ENCODE data around the gene GSG1.
"Not testable (repeated sequence)": the region's sequence is repeated elsewhere in the genome, so short reads cannot be mapped to it uniquely, and the experiment has no call there.

Gene GSG1

DNA sequence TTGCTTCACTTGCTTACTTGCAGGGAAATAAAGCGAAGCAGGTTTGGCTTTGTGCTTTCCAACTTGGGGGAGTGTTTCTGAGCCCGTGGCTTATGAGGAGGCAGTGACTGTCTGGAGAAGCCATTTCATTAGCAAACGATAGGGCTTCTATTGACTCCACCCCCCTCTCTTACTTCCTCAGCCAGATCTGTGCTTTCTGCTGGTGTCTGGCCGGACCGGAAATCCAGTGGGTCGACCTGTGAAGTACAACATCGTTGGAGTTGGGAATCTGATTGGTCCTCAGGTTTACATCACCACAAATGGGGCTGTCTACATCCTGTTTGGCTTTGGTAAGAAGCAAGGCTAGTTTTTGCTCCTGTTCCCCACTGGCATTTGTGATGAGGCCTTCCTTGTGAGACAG is 37.0 kb downstream of the GSG1 start:
- Histone ChIP-seq H3K27ac (no peak overlapping the region), H3K36me3 (ENCODE audit: insufficient read depth) (no peaks in the 10 kb centered on the region), H3K79me2 (ENCODE audit: insufficient read depth, low read depth) (no peaks in the 10 kb centered on the region), H3K4me2 (no peak overlapping the region), H4K20me1 (ENCODE audit: insufficient read depth) (no peaks in the 10 kb centered on the region), H3K4me3 (IDR thresholded peaks at IDR 0.05; ENCODE audit: insufficient read depth, low read depth, low read length) (no peak overlapping the region), H3K9ac (no peak overlapping the region), H3K27me3 (ENCODE audit: insufficient read depth, low read depth) (no peaks in the 10 kb centered on the region), H3K4me1 (ENCODE audit: low read depth, poor library complexity, severe bottlenecking) (peaks cover 7% of the 10 kb centered on the region), H2AFZ (ENCODE audit: low read depth) (no peak overlapping the region)
- TF ChIP-seq, protein P1, sequence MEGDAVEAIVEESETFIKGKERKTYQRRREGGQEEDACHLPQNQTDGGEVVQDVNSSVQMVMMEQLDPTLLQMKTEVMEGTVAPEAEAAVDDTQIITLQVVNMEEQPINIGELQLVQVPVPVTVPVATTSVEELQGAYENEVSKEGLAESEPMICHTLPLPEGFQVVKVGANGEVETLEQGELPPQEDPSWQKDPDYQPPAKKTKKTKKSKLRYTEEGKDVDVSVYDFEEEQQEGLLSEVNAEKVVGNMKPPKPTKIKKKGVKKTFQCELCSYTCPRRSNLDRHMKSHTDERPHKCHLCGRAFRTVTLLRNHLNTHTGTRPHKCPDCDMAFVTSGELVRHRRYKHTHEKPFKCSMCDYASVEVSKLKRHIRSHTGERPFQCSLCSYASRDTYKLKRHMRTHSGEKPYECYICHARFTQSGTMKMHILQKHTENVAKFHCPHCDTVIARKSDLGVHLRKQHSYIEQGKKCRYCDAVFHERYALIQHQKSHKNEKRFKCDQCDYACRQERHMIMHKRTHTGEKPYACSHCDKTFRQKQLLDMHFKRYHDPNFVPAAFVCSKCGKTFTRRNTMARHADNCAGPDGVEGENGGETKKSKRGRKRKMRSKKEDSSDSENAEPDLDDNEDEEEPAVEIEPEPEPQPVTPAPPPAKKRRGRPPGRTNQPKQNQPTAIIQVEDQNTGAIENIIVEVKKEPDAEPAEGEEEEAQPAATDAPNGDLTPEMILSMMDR (conservative IDR thresholded peaks at IDR 0.05; ENCODE audit: low read depth, low read length), result no peak

DNA sequence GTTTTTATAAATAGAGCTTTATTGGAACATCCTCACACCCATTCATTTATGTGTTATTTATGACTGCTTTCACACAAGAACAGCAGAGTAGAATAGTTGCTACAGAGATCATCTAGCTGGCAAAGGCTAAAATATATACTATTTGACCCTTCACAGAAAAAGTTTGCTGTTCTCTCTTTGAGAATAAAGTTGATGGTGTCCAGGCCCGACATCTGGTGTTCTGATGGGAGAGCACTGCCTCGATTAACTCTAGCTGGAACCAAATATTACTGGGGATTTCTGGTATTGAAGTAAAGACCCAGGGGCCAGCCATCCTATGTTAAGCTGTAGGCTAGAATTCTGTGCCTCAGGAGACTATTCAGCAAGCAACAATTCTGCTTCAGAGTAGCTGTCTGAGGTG is 37.5 kb downstream of the GSG1 start:
- Histone ChIP-seq H3K27me3 (ENCODE audit: insufficient read depth, low read depth) (no peaks in the 10 kb centered on the region), H3K4me2 (no peak overlapping the region), H2AFZ (ENCODE audit: low read depth) (no peak overlapping the region), H3K36me3 (ENCODE audit: insufficient read depth) (no peaks in the 10 kb centered on the region), H3K27ac (no peak overlapping the region), H3K79me2 (ENCODE audit: insufficient read depth, low read depth) (no peaks in the 10 kb centered on the region), H3K9ac (no peak overlapping the region), H3K4me3 (IDR thresholded peaks at IDR 0.05; ENCODE audit: insufficient read depth, low read depth, low read length) (no peak overlapping the region), H4K20me1 (ENCODE audit: insufficient read depth) (no peaks in the 10 kb centered on the region), H3K4me1 (ENCODE audit: low read depth, poor library complexity, severe bottlenecking) (peaks cover 3% of the 10 kb centered on the region)
- TF ChIP-seq, protein P1 (conservative IDR thresholded peaks at IDR 0.05; ENCODE audit: low read depth, low read length), result no peak

DNA sequence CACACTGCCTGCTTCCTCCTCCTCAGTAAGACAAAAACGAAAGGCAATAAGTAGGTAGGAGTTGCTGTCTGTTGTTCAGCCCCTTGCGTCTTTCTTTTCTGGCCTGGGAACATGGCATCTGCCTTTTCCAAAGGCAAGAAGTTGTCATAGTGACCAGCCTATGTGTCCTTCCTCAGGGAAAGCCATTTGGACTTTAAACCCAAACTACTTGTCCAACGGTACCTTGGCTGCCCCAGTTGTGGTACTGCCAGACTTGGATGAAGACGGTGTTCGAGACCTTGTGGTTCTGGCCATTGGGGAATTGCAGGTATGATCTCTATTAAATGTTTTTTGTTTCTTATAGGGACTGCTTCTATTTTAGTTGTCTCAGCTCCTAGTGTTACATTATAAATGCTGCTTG is 40.8 kb downstream of the GSG1 start:
- H3K4me1 ChIP-seq (ENCODE audit: low read depth, poor library complexity, severe bottlenecking), result no peaks in the 10 kb centered on the region
- H2AFZ ChIP-seq (ENCODE audit: low read depth), result no peak overlapping the region
- H3K27ac ChIP-seq, result no peak overlapping the region
- H3K79me2 ChIP-seq (ENCODE audit: insufficient read depth, low read depth), result no peaks in the 10 kb centered on the region
- no peak overlapping the region for H3K9ac ChIP-seq
- H4K20me1 ChIP-seq (ENCODE audit: insufficient read depth), result no peaks in the 10 kb centered on the region
- no peak overlapping the region for H3K4me3 ChIP-seq (IDR thresholded peaks at IDR 0.05; ENCODE audit: insufficient read depth, low read depth, low read length)
- H3K4me2 ChIP-seq, result no peak overlapping the region
- no peaks in the 10 kb centered on the region for H3K27me3 ChIP-seq (ENCODE audit: insufficient read depth, low read depth)
- TF ChIP-seq, protein P1 (conservative IDR thresholded peaks at IDR 0.05; ENCODE audit: low read depth, low read length), result no peak
- H3K36me3 ChIP-seq (ENCODE audit: insufficient read depth), result no peaks in the 10 kb centered on the region

DNA sequence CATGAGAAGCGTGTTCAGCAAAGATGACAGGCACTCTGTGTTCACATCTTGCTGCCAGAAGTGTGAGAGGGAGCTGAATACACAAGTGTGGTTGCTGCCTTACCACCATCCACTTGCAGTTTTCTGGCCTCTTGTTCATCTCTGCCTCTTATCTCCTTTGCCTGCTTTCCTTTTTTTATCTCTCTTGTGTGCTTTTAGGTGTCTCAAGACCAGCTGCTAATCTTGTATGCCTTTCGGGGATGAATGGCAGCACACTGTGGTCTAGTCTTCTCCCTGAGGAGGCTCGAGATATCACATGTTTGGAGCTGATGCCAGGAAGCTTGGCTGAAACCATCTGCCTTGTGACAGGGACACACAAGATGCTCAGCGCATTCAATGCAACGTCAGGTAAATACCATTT is 42.1 kb downstream of the GSG1 start:
- no peaks in the 10 kb centered on the region for H3K4me1 ChIP-seq (ENCODE audit: low read depth, poor library complexity, severe bottlenecking)
- H3K4me3 ChIP-seq (IDR thresholded peaks at IDR 0.05; ENCODE audit: insufficient read depth, low read depth, low read length), result no peak overlapping the region
- no peak overlapping the region for H2AFZ ChIP-seq (ENCODE audit: low read depth)
- H3K27ac ChIP-seq, result no peak overlapping the region
- no peaks in the 10 kb centered on the region for H4K20me1 ChIP-seq (ENCODE audit: insufficient read depth)
- no peaks in the 10 kb centered on the region for H3K79me2 ChIP-seq (ENCODE audit: insufficient read depth, low read depth)
- H3K36me3 ChIP-seq (ENCODE audit: insufficient read depth), result no peaks in the 10 kb centered on the region
- H3K9ac ChIP-seq, result no peak overlapping the region
- no peak overlapping the region for H3K4me2 ChIP-seq
- TF ChIP-seq, protein P1 (conservative IDR thresholded peaks at IDR 0.05; ENCODE audit: low read depth, low read length), result no peak
- H3K27me3 ChIP-seq (ENCODE audit: insufficient read depth, low read depth), result no peaks in the 10 kb centered on the region

DNA sequence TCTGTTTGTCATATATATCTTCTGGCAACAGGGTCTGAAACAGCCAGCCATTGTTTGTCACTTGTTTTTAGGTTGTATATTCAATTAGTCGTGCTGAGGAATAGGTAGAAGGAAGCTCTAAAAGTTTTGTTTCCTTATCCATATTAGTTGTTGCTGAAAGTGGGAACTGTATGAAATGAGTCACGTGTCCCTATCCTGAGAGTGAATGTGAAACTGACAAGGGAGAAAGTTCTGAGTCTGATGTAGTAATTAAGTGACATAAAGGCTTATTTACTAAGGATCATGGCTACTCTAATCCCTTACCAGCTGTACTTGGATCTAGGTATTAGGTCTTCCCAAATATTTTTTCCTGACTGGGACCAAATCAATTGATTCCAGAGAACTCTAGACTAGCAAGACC is 42.9 kb downstream of the GSG1 start:
- Histone ChIP-seq H3K79me2 (ENCODE audit: insufficient read depth, low read depth) (no peaks in the 10 kb centered on the region), H2AFZ (ENCODE audit: low read depth) (no peak overlapping the region), H3K4me1 (ENCODE audit: low read depth, poor library complexity, severe bottlenecking) (no peaks in the 10 kb centered on the region), H4K20me1 (ENCODE audit: insufficient read depth) (no peaks in the 10 kb centered on the region), H3K27ac (no peak overlapping the region), H3K4me3 (IDR thresholded peaks at IDR 0.05; ENCODE audit: insufficient read depth, low read depth, low read length) (no peak overlapping the region), H3K9ac (no peak overlapping the region), H3K36me3 (ENCODE audit: insufficient read depth) (no peaks in the 10 kb centered on the region), H3K4me2 (no peak overlapping the region), H3K27me3 (ENCODE audit: insufficient read depth, low read depth) (no peaks in the 10 kb centered on the region)
- TF ChIP-seq, protein P1 (conservative IDR thresholded peaks at IDR 0.05; ENCODE audit: low read depth, low read length), result no peak

DNA sequence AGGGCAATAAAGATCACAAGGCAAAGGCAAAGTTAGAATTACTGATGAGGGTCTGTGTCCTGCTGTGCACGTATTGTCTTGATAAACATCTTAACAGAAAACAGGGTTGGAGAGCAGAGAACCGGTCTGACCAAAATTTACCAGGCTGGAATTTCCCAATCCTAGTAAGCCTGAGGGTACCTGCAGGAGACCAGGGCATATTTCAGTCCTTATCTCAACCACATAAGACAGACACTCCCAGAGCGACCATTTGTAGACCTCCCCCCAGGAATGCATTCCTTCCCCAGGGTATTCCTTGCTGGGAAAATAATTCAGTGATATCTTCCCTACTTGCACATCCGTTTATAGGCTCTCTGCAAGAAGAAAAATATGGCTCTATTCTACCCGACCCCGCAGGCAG is 49.9 kb downstream of the GSG1 start:
- not testable (repeated sequence) for H3K27ac ChIP-seq; H3K79me2 ChIP-seq (ENCODE audit: insufficient read depth, low read depth); H3K4me3 ChIP-seq (IDR thresholded peaks at IDR 0.05; ENCODE audit: insufficient read depth, low read depth, low read length); H3K4me1 ChIP-seq (ENCODE audit: low read depth, poor library complexity, severe bottlenecking); H4K20me1 ChIP-seq (ENCODE audit: insufficient read depth); H3K36me3 ChIP-seq (ENCODE audit: insufficient read depth); H3K4me2 ChIP-seq; H2AFZ ChIP-seq (ENCODE audit: low read depth); H3K27me3 ChIP-seq (ENCODE audit: insufficient read depth, low read depth); H3K9ac ChIP-seq

Measured in KMS-11 (cell line).